B cell (primary cell): ENCODE data around the gene NCK2. TPM values are rescaled to one million over a fixed set of nuclear protein-coding genes. Genes with fewer than 3 reads are reported as not detected.

Experiments
- ATAC-seq: fragments of 200-7000 bp; cut with Tn5 transposase; one replicate; pipeline ENCODE4 v1.10.0; 2021; ENCODE audit warnings: low read depth, mild to moderate bottlenecking, moderate number of reproducible peaks, moderate library complexity
- CTCF ChIA-PET: fragments of 350-600 bp; sonication (Branson Sonifier 250); formaldehyde crosslinking; loops from one replicate; lab custom pipeline; 2021; ENCODE audit warnings: antibody characterized with exemption, inconsistent platforms; lab: Charles Lee
- POLR2A ChIA-PET: fragments of 350-600 bp; sonication (Branson Sonifier 250); formaldehyde crosslinking; loops from one replicate; lab custom pipeline; 2021; ENCODE audit warnings: antibody characterized with exemption; lab: Charles Lee
- DNase-seq: peaks from one replicate; pipeline ENCODE4 v3.0.0; 2013
- H2AFZ ChIP-seq: 2 replicates; pipeline ENCODE4 v1.6.1; 2012; ENCODE audit warnings: mild to moderate bottlenecking, low read depth, low read length; ENCODE audit not compliant: insufficient read depth, poor library complexity, severe bottlenecking
- H3K27ac ChIP-seq, 2 donors: 1 replicate in 1 of 2; 2 replicates in 1 of 2; pipeline ENCODE4 v1.5.1; 2012 to 2013; ENCODE audit warnings: low read length in 2 of 2, mild to moderate bottlenecking in 2 of 2, moderate library complexity in 1 of 2
- H3K27me3 ChIP-seq, 4 experiments: fragments of 200-600 bp in 1 of 4; sonication (generic) in 1 of 4; replicated peaks in 1 of 4; 1 replicate in 2 of 4; 2 replicates in 2 of 4; pipeline versions ENCODE4 v1.6.1 to v1.7.0; 2013 to 2016; ENCODE audit warnings: low read length in 3 of 4, mild to moderate bottlenecking in 2 of 4, mixed read lengths in 1 of 4, moderate library complexity in 1 of 4; ENCODE audit not compliant: insufficient read depth in 4 of 4, control insufficient read depth in 3 of 4; ENCODE audit errors: control extremely low read depth in 1 of 4
- H3K36me3 ChIP-seq, 2 experiments: replicated peaks in 1 of 2; 1 replicate in 1 of 2; 2 replicates in 1 of 2; pipeline versions ENCODE4 v1.6.1 to v1.7.1; 2013; ENCODE audit warnings: low read length in 1 of 2; ENCODE audit not compliant: insufficient read depth in 2 of 2, control insufficient read depth in 1 of 2; ENCODE audit errors: control extremely low read depth in 1 of 2, extremely low read depth in 1 of 2
- H3K4me1 ChIP-seq, 2 donors: fragments of 200-600 bp in 1 of 2; sonication (generic) in 1 of 2; 1 replicate in 1 of 2; 2 replicates in 1 of 2; pipeline versions ENCODE4 v1.5.1 to v1.6.1; 2013 to 2017; ENCODE audit warnings: low read length in 2 of 2; ENCODE audit not compliant: control insufficient read depth in 2 of 2, insufficient read depth in 2 of 2
- H3K4me2 ChIP-seq: replicated peaks from 2 replicates; pipeline ENCODE3; 2012; ENCODE audit warnings: mild to moderate bottlenecking, low read depth, low read length; ENCODE audit not compliant: poor library complexity, severe bottlenecking
- H3K4me3 ChIP-seq, 5 experiments: fragments of 200-600 bp in 1 of 5; sonication (generic) in 1 of 5; 1 replicate in 3 of 5; 2 replicates in 2 of 5; pipeline versions ENCODE4 v1.5.1 to v1.7.0; 2011 to 2016; ENCODE audit warnings: low read length in 4 of 5, mild to moderate bottlenecking in 4 of 5, low read depth in 2 of 5, control low read depth in 1 of 5, moderate library complexity in 1 of 5; ENCODE audit not compliant: insufficient read depth in 1 of 5; ENCODE audit errors: control extremely low read depth in 1 of 5, extremely low read depth in 1 of 5
- H3K79me2 ChIP-seq: fragments of 200-600 bp; sonication (generic); one replicate; pipeline ENCODE4 v1.6.0; 2016; ENCODE audit warnings: low read length; ENCODE audit not compliant: control insufficient read depth, insufficient read depth
- H3K9ac ChIP-seq: fragments of 200-600 bp; sonication (generic); 2 replicates; pipeline ENCODE4 v1.6.1; 2017; ENCODE audit warnings: mild to moderate bottlenecking, low read length, moderate library complexity
- H3K9me3 ChIP-seq, 3 donors: one replicate each; pipeline versions ENCODE4 v1.6.1 to v1.7.1; 2013; ENCODE audit warnings: low read length in 2 of 3; ENCODE audit not compliant: control insufficient read depth in 2 of 3, insufficient read depth in 1 of 3; ENCODE audit errors: control extremely low read depth in 1 of 3
- H4K20me1 ChIP-seq: 2 replicates; pipeline ENCODE4 v1.6.0; 2012; ENCODE audit warnings: mild to moderate bottlenecking, low read length; ENCODE audit not compliant: insufficient read depth, control insufficient read depth, poor library complexity, severe bottlenecking
- H3K27ac Mint-ChIP-seq: one replicate; pipeline ENCODE4 v1.8.0; 2021; ENCODE audit warnings: mixed read lengths
- H3K27me3 Mint-ChIP-seq: one replicate; pipeline ENCODE4 v1.8.0; 2021; ENCODE audit warnings: mixed read lengths
- H3K4me1 Mint-ChIP-seq: one replicate; pipeline ENCODE4 v1.8.0; 2021; ENCODE audit warnings: mixed read lengths
- H3K4me3 Mint-ChIP-seq: one replicate; pipeline ENCODE4 v1.8.0; 2021; ENCODE audit warnings: mixed read lengths
- H3K9me3 Mint-ChIP-seq: one replicate; pipeline ENCODE4 v1.8.0; 2022; ENCODE audit warnings: mixed read lengths; ENCODE audit not compliant: insufficient read depth
- EZH2 ChIP-seq: IDR thresholded peaks from 2 replicates; pipeline ENCODE4 v1.6.1; 2012; ENCODE audit warnings: borderline replicate concordance, low read depth, mild to moderate bottlenecking, moderate library complexity, low read length; ENCODE audit not compliant: insufficient read depth, poor library complexity, severe bottlenecking
- WGBS: methylation state at CpG from one replicate; pipeline ENCODE4 v1.1.5; 2013; ENCODE audit warnings: missing lambda C conversion rate; ENCODE audit not compliant: insufficient coverage; 5-methylcytosine and 5-hydroxymethylcytosine counted together
- intact Hi-C: fragments of 100-400 bp; cut with micrococcal nuclease; formaldehyde crosslinking; loops from one replicate; pipeline ENCODE4 v1.10.0; 2022
- polyA plus RNA-seq: library from polyadenylated mRNA; depleted of rRNA; stranded (reverse); fragments of >200 nt; gene quantifications from 2 replicates; pipeline ENCODE4 v1.2.3, GENCODE V29; 2012
- total RNA-seq, 2 donors: library from RNA; stranded (reverse); fragments of 120-200 nt in 1 of 2; gene quantifications; 1 replicate in 1 of 2; 2 replicates in 1 of 2; pipeline versions ENCODE4 v1.2.3 to v1.2.4, GENCODE V29; 2013 to 2022
- TF ChIP-seq, protein P1 (sequence below): fragments of 200-600 bp; IDR thresholded peaks from one replicate; pipeline ENCODE4 v1.8.0; 2022; ENCODE audit warnings: antibody characterized with exemption, mild to moderate bottlenecking

The NCK2 gene
- total and polyA plus RNA-seq, 2 donors (not counting 1 experiment from before 2014, with no cell fraction given), result 64.2 to 72.3 TPM

DNA sequence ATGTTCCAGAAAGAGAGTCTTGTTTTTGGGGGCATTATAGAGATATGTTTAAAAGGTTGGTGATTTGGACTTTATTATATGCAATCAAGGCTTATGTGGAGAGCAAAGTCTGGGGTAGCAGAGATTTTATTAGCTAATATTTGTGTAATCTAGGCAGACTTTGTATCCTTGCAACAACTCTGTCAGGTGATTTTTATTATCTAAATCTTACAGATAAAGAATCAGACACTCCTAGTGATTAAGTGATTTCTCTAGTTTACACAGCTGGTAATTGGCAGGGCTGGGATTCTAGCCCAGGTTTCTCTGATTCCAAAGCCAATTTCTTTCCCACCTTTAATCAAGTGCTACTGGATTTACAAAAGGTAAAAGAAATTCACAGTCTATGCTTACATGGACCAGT, 33.3 kb upstream of the NCK2 start:
- H3K27me3 ChIP-seq, result peaks cover 0 to 11% (median 0%) of the 10 kb centered on the region in 4 experiments
- CTCF ChIA-PET, result interaction anchor here (0.6 kb wide), 1 partner anchor 11 kb away, joined by 3 read pairs; no protein-coding TSS in a partner anchor
- no peaks in the 10 kb centered on the region for H3K9me3 ChIP-seq
- H3K9ac ChIP-seq, result no peak overlapping the region
- no peak overlapping the region for H3K27ac ChIP-seq
- no peak overlapping the region for H2AFZ ChIP-seq
- no peak overlapping the region for H3K4me3 Mint-ChIP-seq
- H3K9me3 Mint-ChIP-seq, result no peaks in the 10 kb centered on the region
- peaks cover 28% of the 10 kb centered on the region for H3K27me3 Mint-ChIP-seq
- DNase-seq (no peak), ATAC-seq (no peak)
- H3K4me3 ChIP-seq, result no peak overlapping the region
- POLR2A ChIA-PET, result no interaction called here
- no peak overlapping the region for H3K4me2 ChIP-seq
- H3K27ac Mint-ChIP-seq, result no peak overlapping the region
- H3K4me1 ChIP-seq, result no peaks in the 10 kb centered on the region
- intact Hi-C loops, result no loop called here
- TF ChIP-seq, protein P1, sequence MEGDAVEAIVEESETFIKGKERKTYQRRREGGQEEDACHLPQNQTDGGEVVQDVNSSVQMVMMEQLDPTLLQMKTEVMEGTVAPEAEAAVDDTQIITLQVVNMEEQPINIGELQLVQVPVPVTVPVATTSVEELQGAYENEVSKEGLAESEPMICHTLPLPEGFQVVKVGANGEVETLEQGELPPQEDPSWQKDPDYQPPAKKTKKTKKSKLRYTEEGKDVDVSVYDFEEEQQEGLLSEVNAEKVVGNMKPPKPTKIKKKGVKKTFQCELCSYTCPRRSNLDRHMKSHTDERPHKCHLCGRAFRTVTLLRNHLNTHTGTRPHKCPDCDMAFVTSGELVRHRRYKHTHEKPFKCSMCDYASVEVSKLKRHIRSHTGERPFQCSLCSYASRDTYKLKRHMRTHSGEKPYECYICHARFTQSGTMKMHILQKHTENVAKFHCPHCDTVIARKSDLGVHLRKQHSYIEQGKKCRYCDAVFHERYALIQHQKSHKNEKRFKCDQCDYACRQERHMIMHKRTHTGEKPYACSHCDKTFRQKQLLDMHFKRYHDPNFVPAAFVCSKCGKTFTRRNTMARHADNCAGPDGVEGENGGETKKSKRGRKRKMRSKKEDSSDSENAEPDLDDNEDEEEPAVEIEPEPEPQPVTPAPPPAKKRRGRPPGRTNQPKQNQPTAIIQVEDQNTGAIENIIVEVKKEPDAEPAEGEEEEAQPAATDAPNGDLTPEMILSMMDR, result no peak
- no peak for TF ChIP-seq EZH2
- no peaks in the 10 kb centered on the region for H3K79me2 ChIP-seq
- no peaks in the 10 kb centered on the region for H3K36me3 ChIP-seq
- no peaks in the 10 kb centered on the region for H3K4me1 Mint-ChIP-seq
- H4K20me1 ChIP-seq, result no peaks in the 10 kb centered on the region

GRCh38 chr2:105712166-105712915, 32.4 kb upstream of the NCK2 start:
- Histone ChIP-seq H3K4me1 (no peaks in the 10 kb centered on the region), H3K27ac (no peak overlapping the region), H3K36me3 (no peaks in the 10 kb centered on the region), H3K9me3 (no peaks in the 10 kb centered on the region), H3K4me3 (no peak overlapping the region), H3K27me3 (peaks cover 0 to 11% (median 0%) of the 10 kb centered on the region in 4 experiments), H2AFZ (no peak overlapping the region), H3K79me2 (no peaks in the 10 kb centered on the region), H4K20me1 (no peaks in the 10 kb centered on the region), H3K4me2 (no peak overlapping the region), H3K9ac (no peak overlapping the region)
- H3K4me1 Mint-ChIP-seq, result no peaks in the 10 kb centered on the region
- ChIA-PET POLR2A (no interaction called here), CTCF (no interaction called here)
- DNase-seq (no peak), ATAC-seq (no peak)
- H3K27me3 Mint-ChIP-seq, result peaks cover 28% of the 10 kb centered on the region
- H3K9me3 Mint-ChIP-seq, result no peaks in the 10 kb centered on the region
- H3K4me3 Mint-ChIP-seq, result no peak overlapping the region
- no peak overlapping the region for H3K27ac Mint-ChIP-seq
- intact Hi-C loops, result no loop called here
- 89% methylated on average over 4 of the region's 5 CpGs for WGBS
- TF ChIP-seq EZH2, result no peak
- TF ChIP-seq, protein P1, result no peak
